Astrocyte (in vitro differentiated cells and primary cell): ENCODE measurements around the gene NKD1. TPM values are rescaled to one million over a fixed set of nuclear protein-coding genes. Genes with fewer than 3 reads are reported as not detected.

Experiments
- DNase-seq: peaks from one replicate; pipeline ENCODE4 v3.0.0-alpha.2; 2010; ENCODE audit warnings: low read depth
- FAIRE-seq: peaks from 2 replicates; lab custom pipeline; 2011; peaks lifted over from hg19 to GRCh38; lab: Jason Lieb, UNC
- H2AFZ ChIP-seq: 2 replicates; pipeline ENCODE4 v1.6.0; 2012; ENCODE audit warnings: low read depth, low read length, inconsistent platforms
- H3K27ac ChIP-seq: 2 replicates; pipeline ENCODE4 v1.5.1; 2011; ENCODE audit warnings: low read depth, low read length, inconsistent platforms
- H3K27me3 ChIP-seq: 2 replicates; pipeline ENCODE4 v1.6.0; 2011; ENCODE audit warnings: low read length, inconsistent platforms; ENCODE audit not compliant: insufficient read depth
- H3K36me3 ChIP-seq: 2 replicates; pipeline ENCODE4 v1.5.1; 2011; ENCODE audit warnings: low read length, inconsistent platforms; ENCODE audit not compliant: insufficient read depth
- H3K4me1 ChIP-seq: 2 replicates; pipeline ENCODE4 v1.5.1; 2011; ENCODE audit warnings: low read length, inconsistent platforms; ENCODE audit not compliant: insufficient read depth
- H3K4me2 ChIP-seq: 2 replicates; pipeline ENCODE4 v1.6.0; 2012; ENCODE audit warnings: low read length, inconsistent platforms
- H3K4me3 ChIP-seq: 2 replicates; pipeline ENCODE4 v1.5.1; 2011; ENCODE audit warnings: low read depth, mild to moderate bottlenecking, low read length, inconsistent platforms; ENCODE audit not compliant: insufficient read depth
- H3K79me2 ChIP-seq: 2 replicates; pipeline ENCODE4 v1.6.0; 2012; ENCODE audit warnings: mild to moderate bottlenecking, low read length, inconsistent platforms; ENCODE audit not compliant: insufficient read depth
- H3K9ac ChIP-seq: 2 replicates; pipeline ENCODE4 v1.6.0; 2012; ENCODE audit warnings: mild to moderate bottlenecking, low read length, inconsistent platforms
- H3K9me3 ChIP-seq: 2 replicates; pipeline ENCODE4 v1.5.1; 2012; ENCODE audit warnings: low read depth, mild to moderate bottlenecking, low read length, inconsistent platforms; ENCODE audit not compliant: insufficient read depth
- H4K20me1 ChIP-seq: 2 replicates; pipeline ENCODE4 v1.6.0; 2012; ENCODE audit warnings: low read length, inconsistent platforms; ENCODE audit not compliant: insufficient read depth
- H3K27ac Mint-ChIP-seq: one replicate; pipeline ENCODE4 v1.8.0; 2021; ENCODE audit warnings: mild to moderate bottlenecking, mixed read lengths; ENCODE audit not compliant: unreplicated experiment
- H3K27me3 Mint-ChIP-seq: one replicate; pipeline ENCODE4 v1.8.0; 2021; ENCODE audit warnings: low read depth, mixed read lengths; ENCODE audit not compliant: unreplicated experiment
- H3K36me3 Mint-ChIP-seq: one replicate; pipeline ENCODE4 v1.8.0; 2021; ENCODE audit warnings: low read depth, mixed read lengths; ENCODE audit not compliant: unreplicated experiment
- H3K4me1 Mint-ChIP-seq: one replicate; pipeline ENCODE4 v1.8.0; 2021; ENCODE audit warnings: low read depth, mixed read lengths; ENCODE audit not compliant: unreplicated experiment
- H3K4me3 Mint-ChIP-seq: one replicate; pipeline ENCODE4 v1.8.0; 2021; ENCODE audit warnings: mild to moderate bottlenecking, moderate library complexity, mixed read lengths; ENCODE audit not compliant: unreplicated experiment
- H3K9me3 Mint-ChIP-seq: one replicate; pipeline ENCODE4 v1.8.0; 2021; ENCODE audit warnings: mild to moderate bottlenecking, mixed read lengths; ENCODE audit not compliant: unreplicated experiment
- EZH2 ChIP-seq: IDR thresholded peaks from 2 replicates; pipeline ENCODE4 v1.6.1; 2012; ENCODE audit warnings: mild to moderate bottlenecking, low read length, inconsistent platforms; ENCODE audit not compliant: insufficient read depth
- total RNA-seq: library from RNA; stranded (reverse); gene quantifications from 2 replicates; pipeline ENCODE4 v1.2.1, GENCODE V29; 2021
- TF ChIP-seq, protein P1 (sequence below): IDR thresholded peaks from 2 replicates; pipeline ENCODE4 v1.5.1; 2011; ENCODE audit warnings: low read depth, mild to moderate bottlenecking, inconsistent platforms, low read length, moderate library complexity; ENCODE audit not compliant: insufficient read depth

NKD1 gene
- total RNA-seq, 1 donor from 2014 or later: 9.1 TPM

DNA sequence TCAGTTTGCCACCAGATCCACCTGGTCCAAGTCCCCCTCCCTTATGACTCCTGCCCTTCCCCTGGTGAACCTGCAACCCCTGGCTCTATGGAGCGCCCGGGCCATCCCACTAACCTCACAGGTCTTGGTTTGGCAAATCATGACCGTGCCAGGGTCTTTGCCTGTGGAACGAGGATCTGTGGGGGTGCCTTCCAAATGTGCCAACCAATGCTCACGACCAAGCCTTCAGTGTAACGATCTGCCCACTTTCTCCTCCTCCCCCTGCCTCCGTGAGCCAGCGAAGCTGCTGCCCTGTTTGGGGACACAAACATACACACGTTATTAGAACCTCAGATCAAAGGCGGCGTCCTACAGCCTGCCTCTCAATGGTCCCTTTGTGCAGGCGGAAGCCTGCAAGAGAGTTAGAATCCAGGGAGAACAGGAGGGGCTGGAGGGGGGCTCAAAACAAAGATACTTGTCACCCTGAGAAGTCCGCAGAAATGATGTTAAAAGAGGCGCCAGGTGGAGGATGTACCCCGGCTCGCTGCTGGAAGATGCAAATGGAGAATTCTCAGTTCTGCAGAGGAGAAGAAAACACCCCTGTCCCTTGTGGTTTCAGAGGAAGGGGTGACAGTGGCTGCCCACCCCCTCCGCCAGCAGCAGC lies 9.0 kb upstream of the NKD1 start:
- Histone ChIP-seq H3K79me2 (no peaks in the 10 kb centered on the region), H3K4me2 (no peak overlapping the region), H3K4me1 (no peaks in the 10 kb centered on the region), H3K27ac (no peak overlapping the region), H3K4me3 (no peak overlapping the region), H3K9me3 (no peaks in the 10 kb centered on the region), H3K27me3 (peaks cover 28% of the 10 kb centered on the region), H3K9ac (no peak overlapping the region), H3K36me3 (no peaks in the 10 kb centered on the region), H2AFZ (no peak overlapping the region), H4K20me1 (no peaks in the 10 kb centered on the region)
- Mint-ChIP-seq H3K27ac (no peak overlapping the region), H3K4me3 (no peak overlapping the region), H3K4me1 (no peaks in the 10 kb centered on the region), H3K36me3 (no peaks in the 10 kb centered on the region), H3K27me3 (peaks cover 82% of the 10 kb centered on the region), H3K9me3 (peaks cover 19% of the 10 kb centered on the region)
- no peak for DNase-seq
- FAIRE-seq: no peak
- TF ChIP-seq EZH2: no peak
- TF ChIP-seq, protein P1, sequence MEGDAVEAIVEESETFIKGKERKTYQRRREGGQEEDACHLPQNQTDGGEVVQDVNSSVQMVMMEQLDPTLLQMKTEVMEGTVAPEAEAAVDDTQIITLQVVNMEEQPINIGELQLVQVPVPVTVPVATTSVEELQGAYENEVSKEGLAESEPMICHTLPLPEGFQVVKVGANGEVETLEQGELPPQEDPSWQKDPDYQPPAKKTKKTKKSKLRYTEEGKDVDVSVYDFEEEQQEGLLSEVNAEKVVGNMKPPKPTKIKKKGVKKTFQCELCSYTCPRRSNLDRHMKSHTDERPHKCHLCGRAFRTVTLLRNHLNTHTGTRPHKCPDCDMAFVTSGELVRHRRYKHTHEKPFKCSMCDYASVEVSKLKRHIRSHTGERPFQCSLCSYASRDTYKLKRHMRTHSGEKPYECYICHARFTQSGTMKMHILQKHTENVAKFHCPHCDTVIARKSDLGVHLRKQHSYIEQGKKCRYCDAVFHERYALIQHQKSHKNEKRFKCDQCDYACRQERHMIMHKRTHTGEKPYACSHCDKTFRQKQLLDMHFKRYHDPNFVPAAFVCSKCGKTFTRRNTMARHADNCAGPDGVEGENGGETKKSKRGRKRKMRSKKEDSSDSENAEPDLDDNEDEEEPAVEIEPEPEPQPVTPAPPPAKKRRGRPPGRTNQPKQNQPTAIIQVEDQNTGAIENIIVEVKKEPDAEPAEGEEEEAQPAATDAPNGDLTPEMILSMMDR: no peak

DNA sequence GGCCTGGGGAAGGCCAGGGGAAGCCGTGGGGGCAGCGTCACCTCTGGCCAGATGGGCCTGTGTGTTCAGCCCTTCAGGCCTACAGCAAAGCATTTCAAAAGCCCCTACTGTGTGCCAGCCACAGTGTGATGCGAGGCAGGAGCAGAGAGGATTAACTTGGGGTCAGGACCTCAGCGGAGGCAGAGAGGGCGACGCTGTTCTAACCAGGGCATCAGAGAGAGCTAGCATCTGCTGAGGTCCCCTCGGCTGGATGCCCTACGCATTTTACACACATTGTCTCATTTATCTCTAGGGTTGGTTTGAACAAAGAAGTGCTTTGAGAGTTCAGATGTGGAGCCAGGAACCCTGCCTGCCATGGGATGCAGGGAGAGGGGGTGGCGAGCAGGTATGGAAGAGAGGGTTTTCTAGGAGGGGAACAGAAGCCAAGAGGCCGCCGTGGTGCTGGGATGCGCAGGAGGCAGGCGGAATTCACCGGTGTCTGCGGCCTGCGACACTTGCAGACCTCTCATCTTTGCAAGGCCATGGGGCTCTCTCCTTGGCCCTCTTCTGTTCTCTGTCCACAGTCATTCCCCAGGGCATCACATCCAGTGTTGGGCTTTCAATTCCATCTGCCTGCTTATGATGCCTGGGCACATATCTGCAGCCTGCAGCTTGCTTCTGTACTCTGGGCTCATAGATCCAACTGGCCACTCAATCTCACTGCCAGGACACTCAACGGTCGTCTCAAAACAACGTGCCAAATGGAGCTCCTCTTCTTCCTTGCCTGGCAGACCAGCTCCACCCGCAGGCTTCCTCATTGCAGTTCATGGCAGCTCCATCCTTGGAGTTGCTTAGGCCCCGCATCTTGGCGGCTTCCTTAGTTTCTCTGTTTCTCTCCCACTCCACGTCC lies 8.1 kb upstream of the NKD1 start:
- Mint-ChIP-seq H3K36me3 (no peaks in the 10 kb centered on the region), H3K27me3 (peaks cover 84% of the 10 kb centered on the region), H3K4me3 (no peak overlapping the region), H3K27ac (no peak overlapping the region), H3K9me3 (peaks cover 18% of the 10 kb centered on the region), H3K4me1 (no peaks in the 10 kb centered on the region)
- H3K79me2 ChIP-seq: no peaks in the 10 kb centered on the region
- DNase-seq: no peak
- no peaks in the 10 kb centered on the region for H3K9me3 ChIP-seq
- H3K27me3 ChIP-seq: peaks cover 33% of the 10 kb centered on the region
- FAIRE-seq: no peak
- no peak overlapping the region for H3K4me3 ChIP-seq
- H3K36me3 ChIP-seq: no peaks in the 10 kb centered on the region
- H4K20me1 ChIP-seq: no peaks in the 10 kb centered on the region
- no peak overlapping the region for H3K27ac ChIP-seq
- no peak overlapping the region for H2AFZ ChIP-seq
- no peaks in the 10 kb centered on the region for H3K4me1 ChIP-seq
- TF ChIP-seq, protein P1: no peak
- TF ChIP-seq EZH2: no peak
- no peak overlapping the region for H3K9ac ChIP-seq
- H3K4me2 ChIP-seq: no peak overlapping the region

DNA sequence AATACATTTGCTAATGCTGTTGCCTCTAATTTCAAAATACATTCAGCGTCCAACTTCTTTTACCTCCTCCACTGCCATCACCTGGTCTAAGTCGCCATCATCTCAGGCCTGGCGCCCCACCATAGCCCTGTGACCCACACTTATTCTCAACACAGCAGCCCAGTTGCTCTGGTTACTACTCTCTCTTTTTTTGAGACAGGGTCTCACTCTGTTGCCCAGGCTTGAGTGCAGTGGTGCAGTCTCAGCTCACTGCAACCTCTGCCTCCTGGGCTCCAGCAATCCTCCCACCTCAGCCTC lies 7.5 kb upstream of the NKD1 start:
- H3K4me2 ChIP-seq: no peak overlapping the region
- DNase-seq: no peak
- H3K36me3 Mint-ChIP-seq: no peaks in the 10 kb centered on the region
- H2AFZ ChIP-seq: no peak overlapping the region
- no peak overlapping the region for H3K27ac ChIP-seq
- no peak overlapping the region for H3K27ac Mint-ChIP-seq
- H3K4me3 ChIP-seq: no peak overlapping the region
- peaks cover 87% of the 10 kb centered on the region for H3K27me3 Mint-ChIP-seq
- H3K79me2 ChIP-seq: no peaks in the 10 kb centered on the region
- TF ChIP-seq, protein P1: no peak
- TF ChIP-seq EZH2: no peak
- no peak for FAIRE-seq
- peaks cover 18% of the 10 kb centered on the region for H3K9me3 Mint-ChIP-seq
- peaks cover 34% of the 10 kb centered on the region for H3K27me3 ChIP-seq
- no peak overlapping the region for H3K4me3 Mint-ChIP-seq
- no peaks in the 10 kb centered on the region for H3K9me3 ChIP-seq
- no peaks in the 10 kb centered on the region for H3K36me3 ChIP-seq
- H3K4me1 ChIP-seq: no peaks in the 10 kb centered on the region
- no peaks in the 10 kb centered on the region for H3K4me1 Mint-ChIP-seq
- H3K9ac ChIP-seq: no peak overlapping the region
- H4K20me1 ChIP-seq: no peaks in the 10 kb centered on the region
